ENCODE data around the gene TMEM163.

The TMEM163 gene

GRCh38 chr2:134433979-134434378 is 284.8 kb downstream of the TMEM163 start:
- DNase-seq (ENCODE audit: low read depth): no peak
- H3K4me3 ChIP-seq (ENCODE audit: low read depth, low read length): no peak overlapping the region
- TF ChIP-seq MYC (IDR thresholded peaks at IDR 0.05; ENCODE audit: low read depth, low read length) (no peak), POLR2A (IDR thresholded peaks at IDR 0.05; ENCODE audit: extremely low read depth, insufficient read length) (no peak), CTCF (IDR thresholded peaks at IDR 0.05; ENCODE audit: low read depth, low read length) (no peak), MAX (IDR thresholded peaks at IDR 0.05; ENCODE audit: low read depth, low read length) (no peak)

- TF ChIP-seq CTCF (IDR thresholded peaks at IDR 0.05; ENCODE audit: low read depth, low read length) (no peak), POLR2A (IDR thresholded peaks at IDR 0.05; ENCODE audit: extremely low read depth, insufficient read length) (no peak), MAX (IDR thresholded peaks at IDR 0.05; ENCODE audit: low read depth, low read length) (no peak), MYC (IDR thresholded peaks at IDR 0.05; ENCODE audit: low read depth, low read length) (no peak)
- H3K4me3 ChIP-seq (ENCODE audit: low read depth, low read length): no peak overlapping the region
- no peak for DNase-seq (ENCODE audit: low read depth)
Observed at GRCh38 chr2:134433469-134433868, 285.3 kb downstream of the TMEM163 start.

- no peak for DNase-seq (ENCODE audit: low read depth)
- TF ChIP-seq MYC (IDR thresholded peaks at IDR 0.05; ENCODE audit: low read depth, low read length): no peak
- no peak for TF ChIP-seq CTCF (IDR thresholded peaks at IDR 0.05; ENCODE audit: low read depth, low read length)
- TF ChIP-seq MAX (IDR thresholded peaks at IDR 0.05; ENCODE audit: low read depth, low read length): no peak
- TF ChIP-seq POLR2A (IDR thresholded peaks at IDR 0.05; ENCODE audit: extremely low read depth, insufficient read length): no peak
- H3K4me3 ChIP-seq (ENCODE audit: low read depth, low read length): no peak overlapping the region
Observed at GRCh38 chr2:134432435-134432883, 286.3 kb downstream of the TMEM163 start.

GRCh38 chr2:134431838-134432434 is 286.9 kb downstream of the TMEM163 start:
- TF ChIP-seq POLR2A (IDR thresholded peaks at IDR 0.05; ENCODE audit: extremely low read depth, insufficient read length) (no peak), CTCF (IDR thresholded peaks at IDR 0.05; ENCODE audit: low read depth, low read length) (no peak), MYC (IDR thresholded peaks at IDR 0.05; ENCODE audit: low read depth, low read length) (no peak), MAX (IDR thresholded peaks at IDR 0.05; ENCODE audit: low read depth, low read length) (no peak)
- no peak for DNase-seq (ENCODE audit: low read depth)
- no peak overlapping the region for H3K4me3 ChIP-seq (ENCODE audit: low read depth, low read length)

GRCh38 chr2:134429886-134430285 is 288.9 kb downstream of the TMEM163 start:
- no peak for TF ChIP-seq MYC (IDR thresholded peaks at IDR 0.05; ENCODE audit: low read depth, low read length)
- no peak for TF ChIP-seq CTCF (IDR thresholded peaks at IDR 0.05; ENCODE audit: low read depth, low read length)
- no peak for TF ChIP-seq MAX (IDR thresholded peaks at IDR 0.05; ENCODE audit: low read depth, low read length)
- TF ChIP-seq POLR2A (IDR thresholded peaks at IDR 0.05; ENCODE audit: extremely low read depth, insufficient read length): no peak
- H3K4me3 ChIP-seq (ENCODE audit: low read depth, low read length): no peak overlapping the region
- peak; percentile 67 for DNase-seq (ENCODE audit: low read depth)

Measured in NB4 (cell line).